Testis (tissue), 3 donors: ENCODE results near the gene GEMIN7. TPM values are rescaled to one million over a fixed set of nuclear protein-coding genes. Genes with fewer than 3 reads are reported as not detected.

Experiments used
- DNase-seq: peaks from one replicate; pipeline ENCODE4 v3.0.0-alpha.2; 2019
- H3K27ac ChIP-seq, 2 donors: fragments of 200-600 bp; sonication (generic); one replicate each; pipeline ENCODE4 v1.5.1; 2019
- H3K27me3 ChIP-seq: fragments of 200-600 bp; sonication (generic); one replicate; pipeline ENCODE4 v1.5.1; 2019
- H3K36me3 ChIP-seq: fragments of 200-600 bp; sonication (generic); one replicate; pipeline ENCODE4 v1.5.1; 2017; ENCODE audit warnings: low read depth; ENCODE audit errors: missing control alignments
- H3K4me1 ChIP-seq: fragments of 200-600 bp; sonication (generic); one replicate; pipeline ENCODE4 v1.5.1; 2019
- H3K4me3 ChIP-seq, 2 donors: fragments of 200-600 bp; sonication (generic); one replicate each; pipeline ENCODE4 v1.5.1; 2017 to 2019
- H3K9me3 ChIP-seq: fragments of 200-600 bp; sonication (generic); one replicate; pipeline ENCODE4 v1.5.1; 2017
- POLR2A ChIP-seq: fragments of 450-650 bp; IDR thresholded peaks from one replicate; pipeline ENCODE4 v1.6.1; 2017; ENCODE audit warnings: antibody characterized with exemption, mild to moderate bottlenecking, moderate library complexity
- WGBS, 2 donors: methylation state at CpG; one replicate each; pipeline ENCODE4 v1.1.5; 2018; 5-methylcytosine and 5-hydroxymethylcytosine counted together
- intact Hi-C: fragments of 100-400 bp; cut with DNase I; formaldehyde crosslinking; loops from one replicate; pipeline ENCODE4 v1.15.1; 2023; ENCODE audit warnings: low total_unique reads
- polyA plus RNA-seq: library from polyadenylated mRNA; stranded (reverse); fragments of 350-450 nt; fragmentation: Illumina TruSeq; extraction: RNeasy Lipid Tissue Mini Kit (QIAGEN cat#74804); gene quantifications from one replicate; pipeline ENCODE4 v1.2.3, GENCODE V29; 2014; ENCODE audit warnings: low read depth, low replicate concordance; ENCODE audit not compliant: insufficient read depth
- total RNA-seq, 2 donors: library from RNA; depleted of rRNA; stranded (reverse); fragments of >200 nt; gene quantifications; one replicate each; pipeline ENCODE4 v1.2.3, GENCODE V29; 2016
- TF ChIP-seq, protein P1 (sequence below), 3 experiments: fragments of 450-650 bp in 2 of 3; fragments of 200-600 bp in 1 of 3; sonication (generic) in 1 of 3; IDR thresholded peaks; one replicate each; pipeline ENCODE4 v1.5.1; 2016 to 2019; ENCODE audit warnings: antibody characterized with exemption in 3 of 3, mild to moderate bottlenecking in 2 of 3, moderate library complexity in 1 of 3

GEMIN7 gene
- total and polyA plus RNA-seq, 3 donors from 2014 or later = 7.6 to 13.5 (median 9.7) TPM

DNA sequence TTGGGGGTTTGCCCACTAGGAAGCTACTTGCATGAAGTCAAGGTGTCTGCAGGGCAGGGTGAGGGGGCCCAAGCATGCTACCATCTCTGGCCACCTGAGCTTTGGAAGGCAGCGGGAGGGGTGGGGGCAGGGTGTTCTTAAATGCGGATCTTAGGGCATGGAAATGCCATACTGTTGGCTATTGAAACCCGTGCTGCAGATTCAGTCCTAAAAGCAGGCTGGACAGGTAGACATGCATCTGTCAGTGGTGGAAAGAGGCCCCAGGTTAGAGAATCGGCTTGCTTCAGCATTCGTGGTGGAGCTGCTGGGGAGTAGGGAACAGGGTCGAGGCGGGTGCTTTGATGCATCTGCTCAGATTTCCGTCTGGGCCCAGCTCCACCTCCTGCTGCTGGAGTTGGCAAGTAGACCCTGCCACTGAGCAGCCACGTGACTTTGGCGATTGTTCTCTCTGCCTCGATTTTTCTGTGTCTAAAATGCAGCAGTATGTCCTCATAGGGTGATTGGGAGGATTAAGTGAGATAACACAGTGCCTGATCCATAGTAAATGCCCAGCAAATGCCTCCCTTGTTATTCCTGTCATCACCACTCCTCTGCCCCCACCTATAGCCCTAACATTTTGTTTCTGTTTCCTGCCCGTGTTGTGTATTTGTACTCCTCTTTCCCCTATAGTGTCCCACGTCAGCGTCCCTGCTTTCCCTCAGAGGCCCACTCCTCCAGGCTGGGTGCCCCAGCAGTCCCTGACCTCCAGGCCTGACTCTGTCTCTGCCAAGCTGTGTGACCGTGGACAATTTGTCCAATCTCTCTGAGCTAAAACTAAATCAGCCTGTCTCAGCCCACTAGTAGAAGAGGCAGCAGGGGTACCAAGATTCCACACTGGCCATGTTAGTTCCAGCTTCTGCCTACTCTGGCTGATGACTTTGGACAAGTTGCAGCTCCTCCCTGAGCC lies 19.7 kb downstream of the GEMIN7 start:
- WGBS, 2 donors = 38 to 46% methylated on average over 14 to 15 of the region's 15 CpGs
- peak overlapping the region in 1 of 2 donors; percentile 53 for H3K27ac ChIP-seq
- peak; percentile 72 for DNase-seq

DNA sequence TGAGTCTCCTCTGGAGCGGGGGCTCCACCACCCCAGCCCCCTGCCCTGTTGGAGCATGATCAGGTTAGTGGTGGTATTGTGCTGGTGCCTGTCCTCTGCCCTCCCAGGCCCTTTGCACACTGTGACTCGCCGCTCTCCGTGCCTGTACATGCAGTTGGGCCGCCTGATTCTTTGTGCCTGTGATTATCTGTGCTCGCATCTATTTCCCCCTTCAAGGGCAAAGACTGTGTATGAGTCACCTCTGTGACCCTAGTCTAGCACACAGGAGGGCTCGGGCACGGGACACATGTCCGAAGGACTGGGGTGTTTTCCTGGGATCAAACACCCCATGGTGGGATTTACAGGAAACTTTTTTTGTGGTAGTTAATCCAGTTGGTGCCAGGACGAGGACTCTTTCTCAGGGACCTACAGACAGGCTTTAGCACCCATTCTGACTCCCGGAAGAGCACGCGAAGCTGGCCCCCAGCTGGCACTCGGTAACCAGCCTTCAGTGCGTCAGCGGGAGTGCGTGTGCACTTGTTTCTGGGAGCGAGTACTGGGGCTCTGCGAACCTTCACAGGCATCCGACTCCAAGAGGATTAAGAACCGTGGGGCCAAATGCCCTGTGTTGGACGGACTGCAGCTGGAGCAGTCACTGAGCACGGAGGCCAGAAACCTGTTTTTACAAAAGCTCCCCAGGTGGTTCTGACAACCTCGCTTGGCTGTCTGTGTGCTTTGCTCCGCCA lies 20.6 kb downstream of the GEMIN7 start:
- Histone ChIP-seq H3K9me3 (no peaks in the 10 kb centered on the region), H3K36me3 (no peaks in the 10 kb centered on the region), H3K4me1 (peaks cover 85% of the 10 kb centered on the region), H3K27ac (no peak overlapping the region), H3K27me3 (no peaks in the 10 kb centered on the region), H3K4me3 (no peak overlapping the region)
- intact Hi-C loops = no loop called here
- TF ChIP-seq POLR2A = no peak
- TF ChIP-seq, protein P1, sequence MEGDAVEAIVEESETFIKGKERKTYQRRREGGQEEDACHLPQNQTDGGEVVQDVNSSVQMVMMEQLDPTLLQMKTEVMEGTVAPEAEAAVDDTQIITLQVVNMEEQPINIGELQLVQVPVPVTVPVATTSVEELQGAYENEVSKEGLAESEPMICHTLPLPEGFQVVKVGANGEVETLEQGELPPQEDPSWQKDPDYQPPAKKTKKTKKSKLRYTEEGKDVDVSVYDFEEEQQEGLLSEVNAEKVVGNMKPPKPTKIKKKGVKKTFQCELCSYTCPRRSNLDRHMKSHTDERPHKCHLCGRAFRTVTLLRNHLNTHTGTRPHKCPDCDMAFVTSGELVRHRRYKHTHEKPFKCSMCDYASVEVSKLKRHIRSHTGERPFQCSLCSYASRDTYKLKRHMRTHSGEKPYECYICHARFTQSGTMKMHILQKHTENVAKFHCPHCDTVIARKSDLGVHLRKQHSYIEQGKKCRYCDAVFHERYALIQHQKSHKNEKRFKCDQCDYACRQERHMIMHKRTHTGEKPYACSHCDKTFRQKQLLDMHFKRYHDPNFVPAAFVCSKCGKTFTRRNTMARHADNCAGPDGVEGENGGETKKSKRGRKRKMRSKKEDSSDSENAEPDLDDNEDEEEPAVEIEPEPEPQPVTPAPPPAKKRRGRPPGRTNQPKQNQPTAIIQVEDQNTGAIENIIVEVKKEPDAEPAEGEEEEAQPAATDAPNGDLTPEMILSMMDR (IDR thresholded peaks at IDR 0.05) = no peak
- 84 to 88% methylated on average over 20 to 25 of the region's 25 CpGs for WGBS, 2 donors
- no peak for DNase-seq

More for the DNA sequence above, 19.7 kb downstream of the GEMIN7 start:
- H3K27me3 ChIP-seq = no peaks in the 10 kb centered on the region
- TF ChIP-seq, protein P1 (IDR thresholded peaks at IDR 0.05) = no peak
- TF ChIP-seq POLR2A = no peak
- no peaks in the 10 kb centered on the region for H3K36me3 ChIP-seq
- H3K9me3 ChIP-seq = no peaks in the 10 kb centered on the region
- peaks cover 88% of the 10 kb centered on the region for H3K4me1 ChIP-seq
- H3K4me3 ChIP-seq = no peak overlapping the region
- intact Hi-C loops = no loop called here

DNA sequence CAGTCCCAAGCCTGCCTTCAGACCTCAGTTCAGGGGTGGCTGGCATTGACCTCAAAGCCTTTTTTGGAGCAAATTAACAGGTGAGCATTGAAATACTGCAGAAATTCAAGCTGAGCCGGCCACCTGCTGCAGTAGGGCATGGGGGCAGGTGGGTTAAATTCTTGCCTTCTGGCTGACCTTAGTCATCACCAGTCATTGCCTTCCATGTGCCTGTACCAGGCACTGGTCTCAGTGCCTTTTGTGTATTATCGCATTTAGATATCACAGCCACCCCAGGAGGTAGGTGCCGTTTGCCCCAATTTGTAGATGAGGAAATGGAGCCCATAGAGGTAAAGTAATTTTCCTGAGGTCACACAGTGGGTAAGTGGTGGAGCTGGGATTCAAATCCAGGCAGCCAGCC lies 21.1 kb downstream of the GEMIN7 start:
- intact Hi-C loops = no loop called here
- Histone ChIP-seq H3K4me3 (no peak overlapping the region), H3K27ac (no peak overlapping the region)

DNA sequence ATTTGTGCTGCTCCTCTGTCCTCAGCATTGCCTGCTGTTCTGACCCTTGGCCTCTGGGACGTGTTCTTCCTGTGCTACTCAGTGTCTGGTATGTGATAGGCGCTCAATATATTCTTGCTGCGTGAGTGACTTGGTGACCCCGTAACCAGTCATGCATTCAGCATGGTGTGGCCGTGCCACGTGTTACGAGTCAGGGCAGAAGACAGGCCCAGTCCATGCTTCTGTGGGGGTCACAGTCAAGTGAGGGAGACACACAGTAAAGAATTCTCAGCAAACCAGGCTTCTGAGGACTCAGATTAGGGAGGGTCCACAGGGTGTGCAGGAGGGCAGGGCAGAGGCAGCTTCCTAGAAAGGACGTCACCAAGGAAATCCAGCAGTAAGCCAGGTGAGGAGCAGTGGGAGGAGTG lies 21.8 kb downstream of the GEMIN7 start:
- Histone ChIP-seq H3K27me3 (no peaks in the 10 kb centered on the region), H3K4me1 (peaks cover 75% of the 10 kb centered on the region), H3K4me3 (no peak overlapping the region), H3K9me3 (no peaks in the 10 kb centered on the region), H3K27ac (no peak overlapping the region), H3K36me3 (no peaks in the 10 kb centered on the region)
- no peak for TF ChIP-seq POLR2A
- TF ChIP-seq, protein P1 (IDR thresholded peaks at IDR 0.05) = no peak
- intact Hi-C loops = no loop called here
- no peak for DNase-seq
- 68 to 83% methylated on average over 8 of the region's 8 CpGs for WGBS, 2 donors

More for the DNA sequence above, 21.1 kb downstream of the GEMIN7 start:
- WGBS, 2 donors = 87 to 90% methylated on average over 3 of the region's 3 CpGs
- H3K4me1 ChIP-seq = peaks cover 81% of the 10 kb centered on the region
- H3K27me3 ChIP-seq = no peaks in the 10 kb centered on the region
- DNase-seq = no peak
- no peaks in the 10 kb centered on the region for H3K36me3 ChIP-seq
- TF ChIP-seq, protein P1 (IDR thresholded peaks at IDR 0.05) = no peak
- TF ChIP-seq POLR2A = no peak
- H3K9me3 ChIP-seq = no peaks in the 10 kb centered on the region
